ENCODE data around the gene BAAT.

The BAAT gene

GRCh38 chr9:101415578-101415977 lies 30.8 kb upstream of the BAAT start:
- ChIA-PET POLR2A (no interaction called here), CTCF (no interaction called here)
- no peak for DNase-seq (ENCODE audit: extremely low spot score)
- TF ChIP-seq, protein P1, sequence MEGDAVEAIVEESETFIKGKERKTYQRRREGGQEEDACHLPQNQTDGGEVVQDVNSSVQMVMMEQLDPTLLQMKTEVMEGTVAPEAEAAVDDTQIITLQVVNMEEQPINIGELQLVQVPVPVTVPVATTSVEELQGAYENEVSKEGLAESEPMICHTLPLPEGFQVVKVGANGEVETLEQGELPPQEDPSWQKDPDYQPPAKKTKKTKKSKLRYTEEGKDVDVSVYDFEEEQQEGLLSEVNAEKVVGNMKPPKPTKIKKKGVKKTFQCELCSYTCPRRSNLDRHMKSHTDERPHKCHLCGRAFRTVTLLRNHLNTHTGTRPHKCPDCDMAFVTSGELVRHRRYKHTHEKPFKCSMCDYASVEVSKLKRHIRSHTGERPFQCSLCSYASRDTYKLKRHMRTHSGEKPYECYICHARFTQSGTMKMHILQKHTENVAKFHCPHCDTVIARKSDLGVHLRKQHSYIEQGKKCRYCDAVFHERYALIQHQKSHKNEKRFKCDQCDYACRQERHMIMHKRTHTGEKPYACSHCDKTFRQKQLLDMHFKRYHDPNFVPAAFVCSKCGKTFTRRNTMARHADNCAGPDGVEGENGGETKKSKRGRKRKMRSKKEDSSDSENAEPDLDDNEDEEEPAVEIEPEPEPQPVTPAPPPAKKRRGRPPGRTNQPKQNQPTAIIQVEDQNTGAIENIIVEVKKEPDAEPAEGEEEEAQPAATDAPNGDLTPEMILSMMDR (IDR thresholded peaks at IDR 0.05; ENCODE audit: control extremely low read depth, extremely low read depth, low read depth, missing control alignments) = no peak

- ChIA-PET POLR2A (no interaction called here), CTCF (no interaction called here)
- no peak for DNase-seq (ENCODE audit: extremely low spot score)
- TF ChIP-seq, protein P1 (IDR thresholded peaks at IDR 0.05; ENCODE audit: control extremely low read depth, extremely low read depth, low read depth, missing control alignments) = no peak
Observed at GRCh38 chr9:101414839-101415238, 30.0 kb upstream of the BAAT start.

DNA sequence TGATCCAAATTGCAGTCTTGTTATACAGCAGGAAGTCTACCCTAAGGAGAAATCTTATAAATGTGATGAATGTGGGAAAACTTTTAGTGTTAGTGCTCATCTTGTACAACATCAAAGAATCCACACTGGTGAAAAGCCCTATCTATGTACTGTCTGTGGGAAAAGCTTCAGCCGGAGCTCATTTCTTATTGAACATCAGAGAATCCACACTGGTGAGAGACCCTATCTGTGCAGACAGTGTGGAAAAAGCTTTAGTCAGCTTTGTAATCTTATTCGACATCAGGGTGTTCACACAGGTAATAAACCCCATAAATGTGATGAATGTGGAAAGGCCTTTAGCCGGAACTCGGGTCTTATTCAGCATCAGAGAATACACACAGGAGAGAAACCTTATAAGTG lies 24.3 kb upstream of the BAAT start:
- POLR2A ChIA-PET = interaction anchor here (1.3 kb wide), 1 partner anchor 10 kb away, joined by 6 read pairs; the partner anchor contains the start of genes MRPL50 and ZNF189
- DNase-seq (ENCODE audit: extremely low spot score) = no peak

DNA sequence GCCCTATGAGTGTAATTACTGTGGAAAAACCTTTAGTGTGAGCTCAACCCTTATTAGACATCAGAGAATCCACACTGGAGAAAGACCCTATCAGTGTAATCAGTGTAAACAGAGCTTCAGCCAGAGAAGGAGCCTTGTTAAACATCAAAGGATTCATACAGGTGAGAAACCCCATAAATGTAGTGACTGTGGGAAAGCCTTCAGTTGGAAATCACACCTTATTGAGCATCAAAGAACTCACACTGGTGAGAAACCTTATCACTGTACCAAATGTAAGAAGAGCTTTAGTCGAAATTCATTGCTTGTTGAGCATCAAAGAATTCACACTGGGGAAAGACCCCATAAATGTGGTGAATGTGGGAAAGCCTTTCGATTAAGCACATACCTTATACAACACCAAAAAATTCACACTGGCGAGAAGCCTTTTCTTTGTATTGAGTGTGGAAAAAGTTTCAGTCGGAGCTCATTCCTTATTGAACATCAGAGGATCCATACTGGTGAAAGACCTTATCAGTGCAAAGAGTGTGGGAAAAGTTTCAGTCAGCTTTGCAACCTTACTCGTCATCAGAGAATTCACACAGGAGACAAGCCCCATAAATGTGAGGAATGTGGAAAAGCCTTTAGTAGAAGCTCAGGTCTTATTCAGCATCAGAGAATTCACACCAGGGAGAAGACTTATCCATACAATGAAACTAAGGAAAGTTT lies 23.7 kb upstream of the BAAT start:
- ChIA-PET CTCF (interaction anchor here (1.3 to 1.9 kb wide), 2 partner anchors 16 to 24 kb away, joined by 4 read pairs; no protein-coding TSS in a partner anchor), POLR2A (interaction anchor here (1.3 kb wide), 1 partner anchor 10 kb away, joined by 6 read pairs; the partner anchor contains the start of genes MRPL50 and ZNF189)
- no peak for DNase-seq (ENCODE audit: extremely low spot score)
- TF ChIP-seq, protein P1 (IDR thresholded peaks at IDR 0.05; ENCODE audit: control extremely low read depth, extremely low read depth, low read depth, missing control alignments) = no peak

More for the DNA sequence above, 24.3 kb upstream of the BAAT start:
- CTCF ChIA-PET = interaction anchor here (1.3 to 1.9 kb wide), 2 partner anchors 16 to 23 kb away, joined by 4 read pairs; no protein-coding TSS in a partner anchor
- TF ChIP-seq, protein P1 (IDR thresholded peaks at IDR 0.05; ENCODE audit: control extremely low read depth, extremely low read depth, low read depth, missing control alignments) = no peak

GRCh38 chr9:101403516-101404285 lies 18.9 kb upstream of the BAAT start:
- ChIA-PET CTCF (interaction anchor here (1.1 to 1.7 kb wide), 2 partner anchors 15 to 18 kb away, joined by 3 to 4 read pairs; no protein-coding TSS in a partner anchor), POLR2A (no interaction called here)
- TF ChIP-seq, protein P1 (IDR thresholded peaks at IDR 0.05; ENCODE audit: control extremely low read depth, extremely low read depth, low read depth, missing control alignments) = no peak
- no peak for DNase-seq (ENCODE audit: extremely low spot score)

- ChIA-PET CTCF (interaction anchor here (1.1 to 2.0 kb wide), 3 partner anchors 11 to 59 kb away, joined by 4 to 8 read pairs (median 5); no protein-coding TSS in a partner anchor), POLR2A (no interaction called here)
- no peak for DNase-seq (ENCODE audit: extremely low spot score)
Observed at GRCh38 chr9:101400120-101400519, 15.3 kb upstream of the BAAT start.

More at GRCh38 chr9:101400120-101400519, 15.3 kb upstream of the BAAT start:
- TF ChIP-seq, protein P1 (IDR thresholded peaks at IDR 0.05; ENCODE audit: control extremely low read depth, extremely low read depth, low read depth, missing control alignments) = no peak

Measured in GM10248 (cell line).